HepG2 (cell line): ENCODE data around the gene LIME1. TPM values are rescaled to one million over a fixed set of nuclear protein-coding genes. Genes with fewer than 3 reads are reported as not detected.

Experiments used
- ATAC-seq: fragments of 200-7000 bp; cut with Tn5 transposase; 3 replicates; pipeline ENCODE4 v1.9.1; 2020; ENCODE audit warnings: mild to moderate bottlenecking, moderate library complexity
- BruUV-seq: library from RNA; stranded (reverse); fragments of 400-500 nt; replicated peaks from 2 replicates; lab custom pipeline; 2021; lab: Mats Ljungman, UMichigan
- CTCF ChIA-PET: fragments of 300-600 bp; formaldehyde crosslinking; extraction: SDS; loops from one replicate; lab custom pipeline; 2021; ENCODE audit warnings: low total read pairs, inconsistent platforms, low intra/inter-chr PET ratio; lab: Yijun Ruan, JAX
- POLR2A ChIA-PET: fragments of 350-600 bp; sonication (Branson Sonifier 250); formaldehyde crosslinking; loops from one replicate; lab custom pipeline; 2020; ENCODE audit warnings: antibody characterized with exemption, inconsistent platforms; lab: Yijun Ruan, JAX
- DNase-seq: peaks from one replicate; pipeline ENCODE4 v3.0.0-alpha.2; 2015; ENCODE audit warnings: low spot score
- FAIRE-seq: peaks from 3 replicates; lab custom pipeline; 2011; peaks lifted over from hg19 to GRCh38; lab: Jason Lieb, UNC
- H2AFZ ChIP-seq: one replicate; pipeline ENCODE4 v1.6.1; 2011; ENCODE audit warnings: low read length, inconsistent platforms
- H3K27ac ChIP-seq: fragments of 300-600 bp; 3 replicates; pipeline ENCODE4 v1.8.0; 2011; ENCODE audit warnings: mixed run types, mild to moderate bottlenecking, mixed read lengths, low read length, inconsistent platforms; ENCODE audit not compliant: insufficient read depth; ENCODE audit errors: extremely low read length
- H3K27me3 ChIP-seq, 2 experiments: fragments of 200-600 bp in 1 of 2; 2 replicates in 1 of 2; 3 replicates in 1 of 2; pipeline versions ENCODE4 v1.6.0 to v1.8.0; 2011; ENCODE audit warnings: low read length in 2 of 2, mild to moderate bottlenecking in 2 of 2, moderate library complexity in 2 of 2, inconsistent platforms in 1 of 2; ENCODE audit not compliant: insufficient read depth in 2 of 2, control insufficient read depth in 1 of 2
- H3K36me3 ChIP-seq, 2 experiments: fragments of 200-600 bp in 1 of 2; replicated peaks in 1 of 2; 2 replicates in 1 of 2; 3 replicates in 1 of 2; pipeline versions ENCODE4 v1.5.1 to v1.8.0; 2011; ENCODE audit warnings: low read length in 2 of 2, inconsistent platforms in 1 of 2; ENCODE audit not compliant: insufficient read depth in 2 of 2, control insufficient read depth in 1 of 2
- H3K4me1 ChIP-seq: 2 replicates; pipeline ENCODE4 v1.5.1; 2012; ENCODE audit warnings: low read length, inconsistent platforms; ENCODE audit not compliant: insufficient read depth
- H3K4me2 ChIP-seq: 2 replicates; pipeline ENCODE4 v1.6.0; 2011; ENCODE audit warnings: low read depth, low read length, inconsistent platforms
- H3K4me3 ChIP-seq, 3 experiments: fragments of 200-600 bp in 1 of 3; sonication (generic), shearing (Covaris generic) in 1 of 3; replicated peaks in 1 of 3; 2 replicates each; pipeline ENCODE4 v1.5.1; 2011 to 2016; ENCODE audit warnings: low read length in 3 of 3, inconsistent platforms in 2 of 3, low read depth in 2 of 3, mild to moderate bottlenecking in 2 of 3, control low read depth in 1 of 3, mixed read lengths in 1 of 3; ENCODE audit not compliant: insufficient read depth in 1 of 3
- H3K79me2 ChIP-seq: one replicate; pipeline ENCODE4 v1.6.1; 2011; ENCODE audit warnings: low read length, inconsistent platforms; ENCODE audit not compliant: insufficient read depth
- H3K9ac ChIP-seq: 2 replicates; pipeline ENCODE4 v1.6.0; 2011; ENCODE audit warnings: mild to moderate bottlenecking, low read depth, low read length, inconsistent platforms; ENCODE audit not compliant: insufficient read depth
- H3K9me3 ChIP-seq: 2 replicates; pipeline ENCODE4 v1.5.1; 2012; ENCODE audit warnings: mild to moderate bottlenecking, low read length
- H4K20me1 ChIP-seq: 2 replicates; pipeline ENCODE4 v1.6.0; 2011; ENCODE audit warnings: inconsistent platforms, mild to moderate bottlenecking, low read length, moderate library complexity; ENCODE audit not compliant: insufficient read depth
- HIC2 ChIP-seq: sonication (generic); formaldehyde crosslinking; IDR thresholded peaks from 2 replicates; pipeline ENCODE4 v1.9.0; 2022; ENCODE audit warnings: low read depth, missing genetic modification reagents
- MIXL1 ChIP-seq: IDR thresholded peaks from 2 replicates; pipeline ENCODE4 v1.6.1; 2016
- NR0B2 ChIP-seq: sonication (generic); formaldehyde crosslinking; IDR thresholded peaks from 2 replicates; pipeline ENCODE4 v1.4.0; 2020; ENCODE audit warnings: mild to moderate bottlenecking, missing genetic modification reagents
- PAF1 ChIP-seq: IDR thresholded peaks from 2 replicates; pipeline ENCODE4 v1.6.1; 2016; ENCODE audit warnings: missing genetic modification reagents, missing compliant biosample characterization
- RCOR2 ChIP-seq: IDR thresholded peaks from 2 replicates; pipeline ENCODE4 v1.6.1; 2016; ENCODE audit warnings: missing biosample characterization, missing genetic modification reagents
- SRY ChIP-seq: sonication (generic); formaldehyde crosslinking; IDR thresholded peaks from 2 replicates; pipeline ENCODE4 v1.8.0; 2022; ENCODE audit warnings: mild to moderate bottlenecking, missing genetic modification reagents
- TCF7L2 ChIP-seq: IDR thresholded peaks from 2 replicates; pipeline ENCODE4 v1.6.1; 2011; ENCODE audit warnings: mild to moderate bottlenecking, low read depth, low read length, moderate library complexity
- ZBTB43 ChIP-seq: sonication (generic); formaldehyde crosslinking; conservative IDR thresholded peaks from 2 replicates; pipeline ENCODE4 v1.4.0; 2020; ENCODE audit warnings: missing genetic modification reagents
- ZMAT3 ChIP-seq: sonication (generic); formaldehyde crosslinking; conservative IDR thresholded peaks from 2 replicates; pipeline ENCODE4 v1.7.0; 2021; ENCODE audit warnings: missing genetic modification reagents
- ZNF317 ChIP-seq: sonication (generic); formaldehyde crosslinking; IDR thresholded peaks from 2 replicates; pipeline ENCODE4 v1.5.0; 2020; ENCODE audit warnings: mild to moderate bottlenecking, missing genetic modification reagents
- ZNF468 ChIP-seq: sonication (generic); formaldehyde crosslinking; IDR thresholded peaks from 2 replicates; pipeline ENCODE4 v1.8.0; 2022; ENCODE audit warnings: mild to moderate bottlenecking, moderate library complexity, missing genetic modification reagents
- ZNF549 ChIP-seq: sonication (generic); formaldehyde crosslinking; IDR thresholded peaks from 2 replicates; pipeline ENCODE4 v1.5.0; 2020; ENCODE audit warnings: missing genetic modification reagents
- ZNF839 ChIP-seq: sonication (generic); formaldehyde crosslinking; IDR thresholded peaks from 2 replicates; pipeline ENCODE4 v1.4.0; 2020; ENCODE audit warnings: missing genetic modification reagents, mild to moderate bottlenecking, borderline replicate concordance
- WGBS: methylation state at CpG from one replicate; pipeline ENCODE4 v1.1.6; 2017; ENCODE audit warnings: low lambda C conversion rate; 5-methylcytosine and 5-hydroxymethylcytosine counted together
- in situ Hi-C: cut with HindIII; loops from 2 replicates; pipeline ENCODE4 v1.10.0; 2017; ENCODE audit warnings: low pct_unique_long_range_greater_than_20kb; ENCODE audit not compliant: extremely low pct_ligation_motif_present
- intact Hi-C: fragments of 100-400 bp; cut with micrococcal nuclease; formaldehyde crosslinking; loops from one replicate; pipeline ENCODE4 v1.10.0; 2022; ENCODE audit not compliant: unreplicated experiment
- polyA plus RNA-seq, 8 experiments: library from polyadenylated mRNA; depleted of rRNA in 3 of 8; stranded (reverse) in 7 of 8; unstranded in 1 of 8; fragments of >200 nt; fragmentation: Illumina TruSeq in 4 of 8; extraction: Trizol in 4 of 8; gene quantifications; 2 replicates each; pipeline versions ENCODE4 v1.2.1 to v1.2.3, GENCODE V29; 2011 to 2016; ENCODE audit warnings: low read depth in 4 of 8, missing spikeins in 1 of 8, mixed read lengths in 1 of 8; ENCODE audit not compliant: insufficient read depth in 1 of 8
- total RNA-seq, 5 experiments: library from RNA; depleted of rRNA; stranded (reverse); fragments of >200 nt; fragmentation: Illumina TruSeq; extraction: Trizol; gene quantifications; 2 replicates each; pipeline ENCODE4 v1.2.3, GENCODE V29; 2016; ENCODE audit warnings: low read depth in 1 of 5
- TF ChIP-seq, protein P1 (sequence below): sonication (generic); formaldehyde crosslinking; IDR thresholded peaks from 2 replicates; pipeline ENCODE4 v1.8.0; 2022; ENCODE audit warnings: mild to moderate bottlenecking, missing genetic modification reagents, borderline replicate concordance
- TF ChIP-seq, protein P2 (sequence below): IDR thresholded peaks from 2 replicates; pipeline ENCODE4 v1.6.1; 2018; ENCODE audit warnings: missing genetic modification reagents, mild to moderate bottlenecking, missing compliant biosample characterization

LIME1 gene
- total and polyA plus RNA-seq, 2 of the 13 experiments (the other 11 are each of a cell fraction or from before 2014, with no cell fraction given), result 13.0 to 61.5 TPM

GRCh38 chr20:63739130-63740069, 2.9 kb downstream of the LIME1 start, which contains the start of gene SLC2A4RG:
TSS of gene SLC2A4RG (plus strand) at chr20:63739776. CDS start at chr20:63739913, 137 bp downstream.
- in situ Hi-C loops, result loop anchor here (5.0 kb wide), 1 partner anchor 32 kb away; the partner anchor contains the start of genes ARFRP1 and ZGPAT
- TF ChIP-seq TCF7L2 (no peak), ZNF549 (CRISPR knock-in tag) (peak; percentile 77; the same call in 1 of the 2 replicates), ZBTB43 (CRISPR knock-in tag) (peak; percentile 83), NR0B2 (no peak), SRY (CRISPR knock-in tag) (peak; percentile 66; the same call in 1 of the 2 replicates), MIXL1 (peak; percentile 46), ZNF839 (CRISPR knock-in tag) (peak; percentile 25; the same call in 1 of the 2 replicates), ZNF317 (CRISPR knock-in tag) (no peak), HIC2 (CRISPR knock-in tag) (peak; percentile 94), ZNF468 (CRISPR knock-in tag) (peak; percentile 76; the same call in 1 of the 2 replicates), RCOR2 (CRISPR knock-in tag) (no peak), PAF1 (CRISPR knock-in tag) (no peak; the same call in 1 of the 2 replicates), ZMAT3 (peak; percentile 90; the same call in 1 of the 2 replicates)
- TF ChIP-seq, protein P1, sequence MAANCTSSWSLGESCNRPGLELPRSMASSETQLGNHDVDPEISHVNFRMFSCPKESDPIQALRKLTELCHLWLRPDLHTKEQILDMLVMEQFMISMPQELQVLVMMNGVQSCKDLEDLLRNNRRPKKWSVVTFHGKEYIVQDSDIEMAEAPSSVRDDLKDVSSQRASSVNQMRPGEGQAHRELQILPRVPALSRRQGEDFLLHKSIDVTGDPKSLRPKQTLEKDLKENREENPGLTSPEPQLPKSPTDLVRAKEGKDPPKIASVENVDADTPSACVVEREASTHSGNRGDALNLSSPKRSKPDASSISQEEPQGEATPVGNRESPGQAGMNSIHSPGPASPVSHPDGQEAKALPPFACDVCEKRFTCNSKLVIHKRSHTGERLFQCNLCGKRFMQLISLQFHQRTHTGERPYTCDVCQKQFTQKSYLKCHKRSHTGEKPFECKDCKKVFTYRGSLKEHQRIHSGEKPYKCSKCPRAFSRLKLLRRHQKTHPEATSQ (CRISPR knock-in tag), result peak; percentile 72; the same call in 1 of the 2 replicates
- TF ChIP-seq, protein P2, sequence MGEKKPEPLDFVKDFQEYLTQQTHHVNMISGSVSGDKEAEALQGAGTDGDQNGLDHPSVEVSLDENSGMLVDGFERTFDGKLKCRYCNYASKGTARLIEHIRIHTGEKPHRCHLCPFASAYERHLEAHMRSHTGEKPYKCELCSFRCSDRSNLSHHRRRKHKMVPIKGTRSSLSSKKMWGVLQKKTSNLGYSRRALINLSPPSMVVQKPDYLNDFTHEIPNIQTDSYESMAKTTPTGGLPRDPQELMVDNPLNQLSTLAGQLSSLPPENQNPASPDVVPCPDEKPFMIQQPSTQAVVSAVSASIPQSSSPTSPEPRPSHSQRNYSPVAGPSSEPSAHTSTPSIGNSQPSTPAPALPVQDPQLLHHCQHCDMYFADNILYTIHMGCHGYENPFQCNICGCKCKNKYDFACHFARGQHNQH (CRISPR knock-in tag), result peak; percentile 92

More at GRCh38 chr20:63739130-63740069, 2.9 kb downstream of the LIME1 start, which contains the start of gene SLC2A4RG:
- peaks cover 29 to 35% of the 10 kb centered on the region in 2 experiments for H3K36me3 ChIP-seq
- intact Hi-C loops, result loop anchor here (1.0 to 10.0 kb wide), 5 partner anchors 12 to 202 kb away; partner anchors contain the start of genes ABHD16B, ARFRP1, PTK6 and TPD52L2
- no peaks in the 10 kb centered on the region for H3K27me3 ChIP-seq
- peaks cover 23% of the 10 kb centered on the region for H3K79me2 ChIP-seq
- peak within 1 kb of the TSS; percentile 93 for H3K27ac ChIP-seq
- CTCF ChIA-PET, result no interaction called here
- peak; percentile 94 for DNase-seq
- peak within 1 kb of the TSS; percentile 87 for H3K9ac ChIP-seq
- FAIRE-seq, result no peak
- no peak within 1 kb of the TSS for H2AFZ ChIP-seq
- H3K4me3 ChIP-seq, result peak within 1 kb of the TSS; percentile 74 to 93 (median 85)
- no peaks in the 10 kb centered on the region for H3K9me3 ChIP-seq
- POLR2A ChIA-PET, result interaction anchor here (0.7 to 7.3 kb wide), 24 partner anchors 10 to 1672 kb away, joined by 3 to 190 read pairs (median 5); partner anchors contain the start of genes ARFRP1, C20orf204, GMEB2 and PRPF6
- peaks cover 64% of the 10 kb centered on the region for H3K4me1 ChIP-seq
- no peaks in the 10 kb centered on the region for H4K20me1 ChIP-seq
- H3K4me2 ChIP-seq, result peak within 1 kb of the TSS; percentile 95
- ATAC-seq, result peak; percentile 15
- no TSS peak for BruUV-seq
- WGBS, result 1% methylated on average over 35 of the region's 136 CpGs
